Stimulated activated CD8-positive, alpha-beta memory T cell treated with anti-CD3 and anti-CD28 coated beads, Interleukin-7, amount 100 ng/mL, for 4 hours (primary cell): ENCODE results near the gene DRG2.

Experiments used
- DNase-seq, 2 donors: peaks; one replicate each; pipeline ENCODE4 v3.0.0-alpha.2; 2020; ENCODE audit warnings: low read depth in 2 of 2

DRG2 gene

GRCh38 chr17:18076936-18077335, 10.8 kb upstream of the DRG2 start:
- no peak for DNase-seq

DNA sequence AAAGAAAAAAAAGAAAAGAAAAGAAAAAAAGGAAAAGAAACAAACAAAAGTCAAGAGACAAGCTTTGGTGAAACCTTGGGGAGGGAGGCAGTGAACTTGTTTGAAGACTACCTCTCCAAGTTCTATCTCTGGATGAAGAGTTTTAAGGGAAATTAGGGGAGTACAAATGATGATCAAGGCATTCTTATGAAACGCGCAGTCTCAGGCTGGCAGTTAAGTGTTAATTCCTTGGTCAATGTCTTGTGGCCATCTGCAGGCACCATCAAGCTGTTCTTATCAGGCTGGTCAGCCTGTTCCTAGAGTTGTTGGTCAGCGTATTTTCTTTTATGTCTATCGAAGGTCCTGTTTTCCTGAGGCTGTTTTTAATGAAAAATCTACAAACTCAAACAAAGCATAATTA, 8.2 kb upstream of the DRG2 start:
- DNase-seq: no peak

DNA sequence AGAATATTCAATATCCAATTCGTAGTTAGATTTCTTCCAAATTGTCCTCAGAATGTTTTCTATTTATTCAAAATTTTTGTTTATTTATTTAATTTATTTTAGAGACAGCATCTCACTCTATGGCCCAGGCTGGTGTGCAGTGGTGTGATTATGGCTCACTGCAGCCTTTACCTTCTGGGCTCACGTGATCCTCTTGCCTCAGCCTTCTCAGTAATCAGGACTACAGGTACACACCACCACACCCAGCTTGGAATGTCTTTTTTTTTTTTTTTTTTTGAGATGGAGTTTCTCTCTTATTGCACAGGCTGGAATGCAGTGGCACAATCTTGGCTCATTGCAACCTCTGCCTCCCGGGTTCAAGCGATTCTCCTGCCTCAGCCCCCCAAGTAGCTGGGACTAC, 3.5 kb upstream of the DRG2 start:
- DNase-seq: no peak

- no peak for DNase-seq
Measured at GRCh38 chr17:18089613-18090012, 1.9 kb downstream of the DRG2 start.

GRCh38 chr17:18093616-18094408, 6.1 kb downstream of the DRG2 start:
- DNase-seq: no peak

- DNase-seq: no peak
Measured at GRCh38 chr17:18094409-18094807, 6.7 kb downstream of the DRG2 start.

DNA sequence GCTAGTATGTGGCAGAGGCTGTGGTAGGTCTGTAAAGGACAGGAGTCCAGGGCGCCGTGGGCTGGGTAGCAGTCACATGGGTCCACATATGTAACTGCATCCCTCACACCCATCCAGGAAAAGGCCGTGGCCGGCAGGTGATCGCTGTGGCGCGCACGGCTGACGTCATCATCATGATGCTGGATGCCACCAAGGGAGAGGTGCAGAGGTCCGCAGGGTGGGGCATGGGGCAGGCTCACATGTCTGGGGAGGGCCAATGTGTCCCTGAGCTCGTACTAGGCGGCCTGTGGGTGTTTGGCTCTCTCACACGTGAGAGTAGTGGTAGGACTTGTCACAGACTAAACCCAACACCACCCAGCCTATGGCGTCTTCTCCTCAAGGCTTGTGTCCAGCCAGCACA, 11.8 kb downstream of the DRG2 start:
- DNase-seq: no peak

GRCh38 chr17:18100616-18101015, 12.9 kb downstream of the DRG2 start:
- no peak for DNase-seq

- DNase-seq: no peak
Measured at GRCh38 chr17:18101828-18102227, 14.1 kb downstream of the DRG2 start.

DNA sequence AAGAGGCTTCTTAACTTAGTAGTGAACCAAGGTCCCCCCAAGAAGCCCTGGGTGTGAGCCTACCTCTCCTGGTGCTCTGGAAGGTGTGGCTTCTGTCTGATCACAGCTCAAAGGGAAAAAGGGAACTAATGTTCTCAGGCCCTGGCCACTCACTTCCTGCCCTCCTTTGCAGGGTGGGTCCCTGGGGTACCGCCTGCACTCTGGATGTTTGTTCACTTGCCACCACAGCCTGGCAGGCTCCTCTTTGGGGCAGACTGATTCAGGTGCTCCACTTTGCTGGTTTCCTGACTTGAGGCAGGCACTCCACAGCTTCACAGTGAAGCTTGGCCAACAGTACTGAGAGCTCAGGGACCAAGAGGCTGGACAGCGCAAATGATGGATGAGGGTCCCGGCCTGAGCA, 14.9 kb downstream of the DRG2 start:
- DNase-seq: no peak

DNA sequence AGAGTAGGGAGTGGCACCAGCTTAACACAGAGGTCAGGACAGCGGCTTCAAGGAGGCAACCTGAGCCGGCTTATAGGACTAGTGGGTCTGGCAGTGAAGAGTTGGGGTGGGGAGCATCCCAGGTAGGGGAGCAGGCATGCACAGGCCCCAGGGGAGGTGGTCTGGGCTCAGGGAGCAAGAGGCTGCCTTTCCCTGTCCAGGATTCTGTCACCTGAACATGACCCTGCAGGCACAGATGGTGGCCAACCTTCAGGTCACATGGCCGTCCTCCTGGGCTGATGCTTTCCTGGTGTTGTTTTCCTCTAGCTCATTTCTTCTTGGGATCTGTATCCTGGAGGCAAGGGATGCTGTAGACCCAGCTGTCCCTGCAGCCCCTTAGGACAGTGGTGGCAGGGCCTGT, 17.3 kb downstream of the DRG2 start:
- DNase-seq: no peak

DNA sequence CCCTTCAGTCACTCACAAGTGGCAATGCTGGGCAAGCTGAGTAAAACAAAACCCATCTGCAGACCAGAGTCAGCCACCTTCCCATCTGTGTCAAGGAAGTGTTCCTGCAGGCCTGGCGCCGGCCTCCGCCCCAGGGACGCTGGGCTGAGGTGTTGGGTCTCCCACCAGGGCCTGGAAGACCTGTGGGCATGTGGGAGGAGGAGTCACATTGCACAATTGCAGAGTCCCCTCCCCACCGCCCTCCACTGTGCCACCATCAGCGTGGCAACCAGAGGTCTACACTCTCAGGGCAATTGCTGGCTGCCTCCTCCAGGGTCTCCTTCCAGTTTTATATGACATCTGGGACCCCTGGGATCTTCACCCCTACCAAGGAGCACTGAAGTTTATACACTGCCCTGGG, 17.8 kb downstream of the DRG2 start:
- no peak for DNase-seq

DNA sequence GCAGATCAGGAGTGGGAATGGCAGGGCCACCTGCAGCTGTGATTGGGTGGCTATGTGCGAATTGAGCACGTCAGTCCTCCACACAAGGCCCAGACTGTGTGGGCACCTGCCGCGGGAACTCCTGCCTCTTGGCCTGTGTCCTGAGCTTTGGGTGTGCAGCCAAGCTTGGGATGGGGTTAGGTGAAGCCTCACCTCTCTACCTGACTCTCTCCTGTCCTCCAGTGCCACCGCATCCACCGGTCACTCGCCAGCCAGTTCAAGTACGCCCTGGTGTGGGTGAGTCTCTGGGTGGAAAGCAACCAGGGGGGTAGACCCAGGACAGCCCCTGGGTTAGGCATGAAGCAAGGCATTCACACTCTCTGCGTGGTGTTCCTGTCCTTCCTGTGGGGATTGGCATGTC, 18.5 kb downstream of the DRG2 start:
- DNase-seq: no peak

DNA sequence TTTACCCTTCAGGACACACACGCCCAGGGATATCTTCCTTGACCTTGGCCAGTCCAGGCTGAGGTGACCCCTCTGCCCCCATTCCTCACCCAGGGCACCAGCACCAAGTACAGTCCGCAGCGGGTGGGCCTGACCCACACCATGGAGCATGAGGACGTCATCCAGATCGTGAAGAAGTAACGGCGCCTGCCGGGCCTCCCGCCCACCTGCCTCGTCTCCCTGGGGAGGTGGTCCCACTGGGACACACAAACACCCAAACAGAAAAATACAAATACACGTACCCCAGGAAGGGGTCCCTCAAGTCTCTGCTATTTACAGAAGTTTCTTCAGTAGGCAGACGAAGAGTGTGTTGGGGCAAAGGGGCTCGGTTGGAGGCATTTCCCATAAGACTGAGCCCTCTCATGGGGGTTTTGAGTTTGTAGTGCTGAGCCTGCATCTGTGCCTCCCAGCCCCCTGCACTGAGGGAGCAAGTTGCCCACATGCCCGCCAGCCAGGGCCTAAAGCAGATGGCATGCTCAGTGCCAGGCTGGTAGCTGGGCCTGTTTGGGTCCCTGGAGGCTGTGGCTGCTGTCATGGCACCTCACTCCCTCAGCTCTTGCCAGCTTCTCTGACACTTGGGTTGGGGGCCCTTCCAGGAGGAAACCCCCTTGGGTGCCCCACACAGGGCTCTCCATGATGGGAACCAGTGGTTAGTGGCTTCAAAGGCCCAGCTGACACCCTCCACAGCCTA, 19.5 kb downstream of the DRG2 start:
- no peak for DNase-seq

DNA sequence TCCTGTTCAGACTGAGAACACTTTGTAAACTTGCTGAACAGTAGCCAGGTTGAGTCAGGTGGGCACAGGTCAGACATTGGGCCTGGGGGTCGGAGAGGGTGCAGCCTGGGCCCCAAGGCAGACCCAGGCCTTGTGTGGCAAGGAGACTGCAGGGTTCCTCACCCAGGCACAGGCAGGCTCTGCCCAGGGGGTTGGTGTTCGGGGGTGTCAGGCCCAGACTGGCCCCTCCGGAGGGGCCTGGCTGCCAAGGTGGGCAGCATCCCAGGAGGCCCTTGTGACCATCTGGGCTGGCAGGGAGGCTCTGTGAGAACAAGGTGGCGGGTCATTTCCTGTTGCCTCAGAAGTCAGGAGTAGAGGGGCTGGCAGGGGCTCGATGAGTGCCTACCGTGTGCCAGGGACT, 20.2 kb downstream of the DRG2 start:
- no peak for DNase-seq

DNA sequence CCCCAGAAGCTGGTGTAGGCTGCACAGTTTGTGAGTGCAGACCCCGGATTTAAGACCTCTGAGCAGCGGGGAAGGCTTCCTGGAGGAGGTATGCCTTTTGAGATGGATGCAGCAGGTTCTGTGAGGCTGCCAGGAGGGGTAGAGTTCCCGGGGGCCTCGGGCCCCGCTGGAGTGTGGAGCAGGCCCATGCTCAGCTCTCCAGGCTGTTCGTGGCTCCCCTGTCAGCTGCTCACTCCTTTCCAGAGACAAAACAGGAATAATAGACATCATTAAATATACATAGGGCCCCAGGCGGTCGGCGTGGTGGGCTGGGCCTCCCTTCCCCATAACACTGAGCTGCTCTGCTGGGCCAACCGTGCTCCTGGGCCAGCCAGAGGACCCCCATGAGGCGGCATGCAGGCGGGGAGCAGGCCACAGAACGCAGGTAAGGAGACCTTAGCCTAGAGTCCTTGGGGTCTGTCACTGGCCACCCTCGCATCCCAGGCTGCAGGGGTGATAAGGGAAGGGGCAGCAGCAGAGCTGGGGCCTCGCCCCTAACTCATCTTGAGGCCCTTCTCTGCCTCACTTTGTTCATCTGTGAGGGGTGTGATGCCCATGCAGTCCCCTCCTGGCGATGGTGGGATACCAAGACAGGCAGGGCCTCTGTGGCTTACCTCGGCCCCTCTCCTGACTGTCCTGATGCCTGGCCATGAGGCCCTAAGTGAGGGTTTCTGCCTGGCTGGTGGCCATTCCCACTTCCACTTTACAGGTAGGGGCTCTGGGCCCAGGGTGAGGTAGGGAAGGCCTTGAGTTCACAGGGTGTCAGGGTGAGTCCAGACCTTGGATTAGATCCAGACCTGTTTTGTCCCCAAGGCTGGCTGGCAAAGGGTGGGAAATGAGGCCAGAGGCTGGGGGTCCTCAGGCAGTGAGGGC, 20.9 kb downstream of the DRG2 start, which contains the start of gene MYO15A:
TSS of gene MYO15A (plus strand) at position 356 of the 912 bp plus-strand sequence. CDS start 10,045 bp downstream, outside the sequence.
- DNase-seq: no peak

GRCh38 chr17:18109935-18110485, 22.3 kb downstream of the DRG2 start:
- DNase-seq: no peak

DNA sequence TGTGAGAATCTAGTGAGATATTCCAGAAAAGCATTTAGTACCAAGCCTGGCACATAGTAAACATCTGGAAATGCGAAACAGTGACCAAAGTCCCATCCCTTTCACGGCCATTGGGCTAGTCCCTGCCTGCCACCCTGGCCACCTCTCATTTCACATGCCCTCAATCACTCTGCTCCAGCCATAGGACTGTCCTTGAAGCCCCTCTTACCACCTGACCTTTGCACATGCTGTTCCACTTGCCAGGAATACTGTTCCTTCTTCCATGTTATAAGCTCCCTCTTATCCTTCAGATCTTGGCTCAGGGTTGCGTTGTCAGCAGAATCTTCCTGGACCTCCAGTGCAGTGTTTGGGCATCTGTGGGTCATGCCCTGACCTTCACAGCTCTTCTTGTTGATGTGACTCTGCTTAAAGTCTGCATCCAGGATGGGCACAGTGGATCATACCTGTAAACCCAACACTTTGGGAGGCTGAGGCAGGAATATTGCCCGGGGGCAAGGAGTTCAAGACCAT, 22.9 kb downstream of the DRG2 start:
- DNase-seq: no peak

DNA sequence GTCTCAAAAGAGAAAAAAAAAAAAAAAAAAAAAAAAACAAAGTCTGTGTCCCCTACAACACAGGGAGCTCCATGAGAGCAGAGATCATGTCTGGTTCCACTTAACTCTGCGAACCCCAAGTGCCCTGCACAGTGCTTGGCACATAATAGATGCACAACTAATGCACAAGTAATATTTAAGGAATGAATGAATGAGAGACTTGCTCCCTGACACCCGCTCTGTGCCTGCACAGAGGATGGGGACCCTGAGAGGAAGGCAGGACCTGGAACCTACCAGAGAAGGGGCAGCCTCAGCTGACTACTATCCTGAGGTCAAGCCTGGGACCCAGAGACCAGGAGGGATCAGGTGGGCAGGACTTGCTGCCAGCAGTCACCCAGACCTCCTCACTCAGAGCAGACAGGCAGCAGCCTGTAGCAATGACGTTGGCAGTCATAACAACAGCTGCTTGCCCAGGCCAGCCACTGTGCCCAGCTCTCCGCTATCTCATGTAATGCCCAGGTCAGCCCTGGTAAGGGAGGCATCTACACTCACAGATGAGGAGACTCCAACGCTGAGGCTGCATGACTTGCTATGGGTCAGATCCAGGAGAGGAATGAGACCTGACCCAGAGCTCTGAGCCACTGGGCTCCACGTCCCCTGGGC, 23.7 kb downstream of the DRG2 start:
- DNase-seq: no peak

GRCh38 chr17:18115517-18115916, 27.8 kb downstream of the DRG2 start:
- DNase-seq: no peak

DNA sequence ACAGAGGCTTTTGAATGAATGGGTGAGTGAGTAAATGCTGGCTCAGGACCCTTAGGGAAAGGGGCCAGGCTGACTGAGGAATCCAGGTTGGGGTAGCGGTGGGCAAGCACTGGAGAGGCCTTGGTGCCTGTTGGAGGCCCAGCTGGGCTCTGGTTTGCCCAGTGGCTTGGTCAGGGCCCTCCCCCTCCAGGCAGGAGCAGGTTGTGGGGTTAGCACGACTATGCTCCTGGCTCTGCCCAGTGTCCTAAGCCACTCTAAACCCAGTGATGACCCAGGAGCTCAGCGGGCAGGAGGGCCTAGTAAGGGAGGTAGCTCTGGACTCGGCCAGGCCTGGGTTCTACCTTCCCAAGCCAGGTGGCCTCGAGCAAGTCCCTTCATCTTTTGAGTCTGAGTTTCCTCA, 28.3 kb downstream of the DRG2 start:
- no peak for DNase-seq
